GM21515 (cell line): ENCODE data around the gene KSR1.

ENCODE experiments used
- ATAC-seq: cut with Tn5 transposase; IDR thresholded peaks from one replicate; pipeline ENCODE4 v1.9.1; 2021; ENCODE audit not compliant: unreplicated experiment

The KSR1 gene

GRCh38 chr17:27581016-27581415 lies 124.8 kb downstream of the KSR1 start:
- no peak for ATAC-seq

- ATAC-seq, result no peak
Observed at GRCh38 chr17:27582696-27583095, 126.4 kb downstream of the KSR1 start.

GRCh38 chr17:27585153-27585681 lies 129.0 kb downstream of the KSR1 start:
- no peak for ATAC-seq

- ATAC-seq, result no peak
Observed at GRCh38 chr17:27585792-27586191, 129.5 kb downstream of the KSR1 start.

GRCh38 chr17:27586203-27586721 lies 130.0 kb downstream of the KSR1 start:
- ATAC-seq, result no peak

GRCh38 chr17:27588354-27588753 lies 132.1 kb downstream of the KSR1 start:
- ATAC-seq, result no peak

- ATAC-seq, result no peak
Observed at GRCh38 chr17:27590864-27591263, 134.6 kb downstream of the KSR1 start.

GRCh38 chr17:27591986-27592385 lies 135.7 kb downstream of the KSR1 start:
- ATAC-seq, result no peak

- ATAC-seq, result no peak
Observed at GRCh38 chr17:27593232-27593856, 137.1 kb downstream of the KSR1 start.

GRCh38 chr17:27593857-27594255 lies 137.6 kb downstream of the KSR1 start:
- no peak for ATAC-seq

- ATAC-seq, result no peak
Observed at GRCh38 chr17:27595208-27595607, 139.0 kb downstream of the KSR1 start.

GRCh38 chr17:27596096-27596495 lies 139.8 kb downstream of the KSR1 start:
- no peak for ATAC-seq

- no peak for ATAC-seq
Observed at GRCh38 chr17:27596566-27597187, 140.4 kb downstream of the KSR1 start.

- no peak for ATAC-seq
Observed at GRCh38 chr17:27597188-27597580, 140.9 kb downstream of the KSR1 start.

GRCh38 chr17:27597783-27598320 lies 141.6 kb downstream of the KSR1 start:
- ATAC-seq, result no peak

- ATAC-seq, result no peak
Observed at GRCh38 chr17:27598337-27599050, 142.2 kb downstream of the KSR1 start.

GRCh38 chr17:27600471-27600870 lies 144.2 kb downstream of the KSR1 start:
- ATAC-seq, result no peak

- ATAC-seq, result no peak
Observed at GRCh38 chr17:27601069-27601974, 145.1 kb downstream of the KSR1 start.

GRCh38 chr17:27601975-27602302 lies 145.7 kb downstream of the KSR1 start:
- ATAC-seq, result no peak

- no peak for ATAC-seq
Observed at GRCh38 chr17:27602721-27603420, 146.6 kb downstream of the KSR1 start.
